Pancreas (tissue), 10 donors: ENCODE data around the gene LHPP. TPM values are rescaled to one million over a fixed set of nuclear protein-coding genes. Genes with fewer than 3 reads are reported as not detected.

Source experiments
- ATAC-seq, 4 donors: fragments of 200-7000 bp; cut with Tn5 transposase; one replicate each; pipeline versions ENCODE4 v1.8.0 to v1.9.1; 2020; ENCODE audit warnings: mild to moderate bottlenecking in 4 of 4, moderate library complexity in 4 of 4
- DNase-seq, 6 donors: peaks; one replicate each; pipeline ENCODE4 v3.0.0-alpha.2; 2020
- FAIRE-seq: peaks from 2 replicates; lab custom pipeline; 2012; peaks lifted over from hg19 to GRCh38; lab: Jason Lieb, UNC
- H3K27ac ChIP-seq, 4 donors: fragments of 200-600 bp; sonication (generic); 1 replicate in 3 of 4; 2 replicates in 1 of 4; pipeline versions ENCODE4 v1.5.0 to v1.8.0; 2020
- H3K27me3 ChIP-seq, 4 donors: fragments of 200-600 bp; one replicate each; pipeline ENCODE4 v1.8.0; 2021
- H3K36me3 ChIP-seq, 3 donors: fragments of 200-600 bp; sonication (generic) in 1 of 3; one replicate each; pipeline versions ENCODE4 v1.5.0 to v1.8.0; 2020 to 2021
- H3K4me1 ChIP-seq, 3 donors: fragments of 200-600 bp; one replicate each; pipeline ENCODE4 v1.8.0; 2021
- H3K4me3 ChIP-seq, 4 donors: fragments of 200-600 bp; sonication (generic) in 2 of 4; one replicate each; pipeline versions ENCODE4 v1.5.0 to v1.8.0; 2020 to 2021
- H3K9me3 ChIP-seq, 4 donors: fragments of 200-600 bp; one replicate each; pipeline ENCODE4 v1.8.0; 2021
- CTCF ChIP-seq, 4 donors: fragments of 200-600 bp; sonication (generic) in 3 of 4; IDR thresholded peaks; one replicate each; pipeline versions ENCODE4 v1.5.0 to v1.8.0; 2021; ENCODE audit warnings: antibody characterized with exemption in 4 of 4
- WGBS, 2 donors: extraction: QIAGEN DNeasy Blood & Tissue Kit; methylation state at CpG; one replicate each; pipeline ENCODE4 v1.1.7; 2013; 5-methylcytosine and 5-hydroxymethylcytosine counted together
- intact Hi-C, 3 donors: fragments of 100-400 bp; cut with DNase I; formaldehyde crosslinking; loops; one replicate each; pipeline versions ENCODE4 v1.11.1 to v1.14.2; 2022
- polyA plus RNA-seq, 2 donors: library from polyadenylated mRNA; stranded (reverse); fragments of 200-250 nt; gene quantifications; one replicate each; pipeline ENCODE4 v1.2.3, GENCODE V29; 2013
- total RNA-seq, 6 donors: library from RNA; stranded (reverse); fragmentation: NEBNext Ultra II Directional in 4 of 6; extraction: Animal tissue kit (Norgen Biotek cat#: 25700) in 4 of 6; gene quantifications; one replicate each; pipeline versions ENCODE4 v1.2.1 to v1.2.4, GENCODE V29; 2021 to 2023
- donor health status: healthy with polysubstance abuse.
- donor health status: DM: no; HTN: no; CAD: no; lungs with moderate emphysema.
- donor health status: DM: no; HTN: no; CAD: no.
- donor health status: control.
- donor health status: control.
- donor health status: Bipolar disorder and iron deficiency.
- donor health status: DM: yes; HTN: yes; CAD: no.
- donor health status: DM: no; HTN: no; CAD: no.
- donor health status: DM: no; HTN: no; CAD: no.
- donor health status: DM: yes; HTN: yes; CAD: no.

Gene LHPP
- total and polyA plus RNA-seq, 8 donors: 5.3 to 10.8 (median 7.8) TPM

GRCh38 chr10:124603376-124604213, 142.0 kb downstream of the LHPP start:
- no peak for TF ChIP-seq CTCF (IDR thresholded peaks at IDR 0.05)
- Histone ChIP-seq H3K9me3 (no peaks in the 10 kb centered on the region), H3K4me1 (no peaks in the 10 kb centered on the region), H3K36me3 (no peaks in the 10 kb centered on the region), H3K27ac (no peak overlapping the region), H3K27me3 (no peaks in the 10 kb centered on the region), H3K4me3 (no peak overlapping the region)
- ATAC-seq: no peak
- intact Hi-C loops: no loop called here
- 88% methylated on average over 18 of the region's 18 CpGs for WGBS, 2 donors
- peak in 2 of 6 donors; percentile 11 to 61 for DNase-seq
- no peak for FAIRE-seq

- ATAC-seq (no peak), DNase-seq (peak in 2 of 6 donors; percentile 20 to 62), FAIRE-seq (no peak)
- H3K4me1 ChIP-seq: no peaks in the 10 kb centered on the region
- intact Hi-C loops: no loop called here
- no peaks in the 10 kb centered on the region for H3K27me3 ChIP-seq
- no peaks in the 10 kb centered on the region for H3K36me3 ChIP-seq
- no peak overlapping the region for H3K27ac ChIP-seq
- H3K9me3 ChIP-seq: no peaks in the 10 kb centered on the region
- 85 to 89% methylated on average over 21 to 22 of the region's 22 CpGs for WGBS, 2 donors
- no peak for TF ChIP-seq CTCF (IDR thresholded peaks at IDR 0.05)
- H3K4me3 ChIP-seq: no peak overlapping the region
These were observed 142.8 kb downstream of the LHPP start for GRCh38 chr10:124604214-124605000.

- no peak for FAIRE-seq
- intact Hi-C loops: no loop called here
- H3K9me3 ChIP-seq: no peaks in the 10 kb centered on the region
- H3K4me1 ChIP-seq: no peaks in the 10 kb centered on the region
- no peak overlapping the region for H3K27ac ChIP-seq
- 78 to 85% methylated on average over 8 of the region's 8 CpGs for WGBS, 2 donors
- no peak overlapping the region for H3K4me3 ChIP-seq
- no peaks in the 10 kb centered on the region for H3K36me3 ChIP-seq
- no peak for TF ChIP-seq CTCF (IDR thresholded peaks at IDR 0.05)
- peak in 1 of 6 donors; percentile 8 for DNase-seq
- no peaks in the 10 kb centered on the region for H3K27me3 ChIP-seq
- ATAC-seq: no peak
These were observed 143.4 kb downstream of the LHPP start for GRCh38 chr10:124605001-124605370.

GRCh38 chr10:124605481-124605855, 143.8 kb downstream of the LHPP start:
- TF ChIP-seq CTCF (IDR thresholded peaks at IDR 0.05): no peak
- no peak for FAIRE-seq

More at GRCh38 chr10:124605481-124605855, 143.8 kb downstream of the LHPP start:
- intact Hi-C loops: no loop called here
- H3K4me3 ChIP-seq: no peak overlapping the region
- no peak overlapping the region for H3K27ac ChIP-seq
- ATAC-seq (no peak), DNase-seq (peak in 2 of 6 donors; percentile 3 to 30)
- H3K36me3 ChIP-seq: no peaks in the 10 kb centered on the region
- no peaks in the 10 kb centered on the region for H3K27me3 ChIP-seq
- no peaks in the 10 kb centered on the region for H3K9me3 ChIP-seq
- WGBS, 2 donors: 90 to 94% methylated on average over 5 of the region's 5 CpGs
- no peaks in the 10 kb centered on the region for H3K4me1 ChIP-seq
